Measurements from ENCODE around the gene OPHN1. TPM values are rescaled to one million over a fixed set of nuclear protein-coding genes. Genes with fewer than 3 reads are reported as not detected.
A peak's percentile ranks its signal among the peaks of the same experiment; 100 is the strongest.

The OPHN1 gene
- total and polyA plus RNA-seq, 2 of the 13 experiments (the other 11 are each of a cell fraction or from before 2014, with no cell fraction given), result 1.6 to 1.7 TPM

- ChIA-PET POLR2A (no interaction called here), CTCF (ENCODE audit: low intra/inter-chr PET ratio, low total read pairs) (no interaction called here)
- BruUV-seq (replicated peaks), result no TSS peak
- Histone ChIP-seq H3K9ac (ENCODE audit: insufficient read depth, low read depth, low read length) (no peak overlapping the region), H3K79me2 (ENCODE audit: insufficient read depth, low read length) (no peaks in the 10 kb centered on the region), H2AFZ (ENCODE audit: low read length) (no peak overlapping the region), H3K4me3 (replicated peaks in 1 of 3; ENCODE audit: insufficient read depth in 1 of 3, low read depth in 2 of 3, low read length in 3 of 3) (peak overlapping the region in 2 of 3 experiments; percentile 4 to 33; a peak in 1 of 6 replicates), H4K20me1 (ENCODE audit: insufficient read depth, low read length) (no peaks in the 10 kb centered on the region), H3K36me3 (replicated peaks in 1 of 2; ENCODE audit: control insufficient read depth in 1 of 2, insufficient read depth in 2 of 2, low read length in 2 of 2) (no peaks in the 10 kb centered on the region), H3K4me1 (ENCODE audit: insufficient read depth, low read length) (peaks cover 6% of the 10 kb centered on the region; the same call in 1 of the 2 replicates), H3K9me3 (ENCODE audit: low read length) (no peaks in the 10 kb centered on the region), H3K27ac (ENCODE audit: extremely low read length, insufficient read depth, low read length) (no peak overlapping the region), H3K4me2 (ENCODE audit: low read depth, low read length) (peak overlapping the region; percentile 65), H3K27me3 (ENCODE audit: control insufficient read depth in 1 of 2, insufficient read depth in 2 of 2, low read length in 2 of 2) (no peaks in the 10 kb centered on the region)
- ATAC-seq (peak; percentile 39; the same call in 1 of the 3 replicates), FAIRE-seq (no peak), DNase-seq (ENCODE audit: low spot score) (peak; percentile 33)
- WGBS (ENCODE audit: low lambda C conversion rate), result 3% methylated on average over 4 of the region's 4 CpGs
- TF ChIP-seq FOXO1 (CRISPR knock-in tag; IDR thresholded peaks at IDR 0.05) (no peak), ELF3 (CRISPR knock-in tag; IDR thresholded peaks at IDR 0.05) (peak; percentile 22; the same call in 1 of the 2 replicates), ZBTB38 (CRISPR knock-in tag; IDR thresholded peaks at IDR 0.05) (no peak), HCFC1 (IDR thresholded peaks at IDR 0.05; ENCODE audit: low read depth, low read length) (no peak), RXRA (CRISPR knock-in tag; IDR thresholded peaks at IDR 0.05) (no peak), ZNF282 (IDR thresholded peaks at IDR 0.05; ENCODE audit: partially characterized antibody) (no peak), ZNF547 (CRISPR knock-in tag; IDR thresholded peaks at IDR 0.05) (no peak), FOSL2 (CRISPR knock-in tag; IDR thresholded peaks at IDR 0.05) (no peak), EP300 (IDR thresholded peaks at IDR 0.05; ENCODE audit: low read depth in 2 of 2, low read length in 2 of 2) (peak in 1 of 2 experiments; percentile 24; a peak in 1 of 4 replicates), EP300 (CRISPR knock-in tag; IDR thresholded peaks at IDR 0.05; ENCODE audit: borderline replicate concordance) (no peak)
- intact Hi-C loops (cut with micrococcal nuclease; ENCODE audit: unreplicated experiment) (no loop called here), in situ Hi-C loops (cut with HindIII; ENCODE audit: extremely low pct_ligation_motif_present, low pct_unique_long_range_greater_than_20kb) (no loop called here)
These were observed 21.8 kb upstream of the OPHN1 start for GRCh38 chrX:68455151-68455510.

GRCh38 chrX:68454476-68455150, 21.3 kb upstream of the OPHN1 start:
- ChIA-PET POLR2A (no interaction called here), CTCF (ENCODE audit: low intra/inter-chr PET ratio, low total read pairs) (no interaction called here)
- in situ Hi-C loops (cut with HindIII; ENCODE audit: extremely low pct_ligation_motif_present, low pct_unique_long_range_greater_than_20kb) (no loop called here), intact Hi-C loops (cut with micrococcal nuclease; ENCODE audit: unreplicated experiment) (no loop called here)
- H3K4me3 ChIP-seq (replicated peaks in 1 of 3; ENCODE audit: insufficient read depth in 1 of 3, low read depth in 2 of 3, low read length in 3 of 3), result peak overlapping the region; percentile 4 to 33 (median 23); a peak in 3 of 6 replicates
- H3K9me3 ChIP-seq (ENCODE audit: low read length), result no peaks in the 10 kb centered on the region
- peaks cover 6% of the 10 kb centered on the region; the same call in 1 of the 2 replicates for H3K4me1 ChIP-seq (ENCODE audit: insufficient read depth, low read length)
- no peaks in the 10 kb centered on the region for H3K36me3 ChIP-seq (replicated peaks in 1 of 2; ENCODE audit: control insufficient read depth in 1 of 2, insufficient read depth in 2 of 2, low read length in 2 of 2)
- FAIRE-seq (no peak), ATAC-seq (peak; percentile 84), DNase-seq (ENCODE audit: low spot score) (no peak)
- BruUV-seq (replicated peaks), result no TSS peak
- H2AFZ ChIP-seq (ENCODE audit: low read length), result no peak overlapping the region
- H3K27me3 ChIP-seq (ENCODE audit: control insufficient read depth in 1 of 2, insufficient read depth in 2 of 2, low read length in 2 of 2), result no peaks in the 10 kb centered on the region
- WGBS (ENCODE audit: low lambda C conversion rate), result 0% methylated on average over 7 of the region's 8 CpGs
- no peak overlapping the region for H3K9ac ChIP-seq (ENCODE audit: insufficient read depth, low read depth, low read length)
- peak overlapping the region; percentile 65 for H3K4me2 ChIP-seq (ENCODE audit: low read depth, low read length)
- no peaks in the 10 kb centered on the region for H3K79me2 ChIP-seq (ENCODE audit: insufficient read depth, low read length)
- no peaks in the 10 kb centered on the region for H4K20me1 ChIP-seq (ENCODE audit: insufficient read depth, low read length)
- H3K27ac ChIP-seq (ENCODE audit: extremely low read length, insufficient read depth, low read length), result peak overlapping the region; percentile 48
- peak in 1 of 2 experiments; percentile 19; a peak in 1 of 4 replicates for TF ChIP-seq EP300 (IDR thresholded peaks at IDR 0.05; ENCODE audit: low read depth in 2 of 2, low read length in 2 of 2)
- TF ChIP-seq EP300 (CRISPR knock-in tag; IDR thresholded peaks at IDR 0.05; ENCODE audit: borderline replicate concordance), result no peak
- TF ChIP-seq GFI1 (CRISPR knock-in tag; IDR thresholded peaks at IDR 0.05; ENCODE audit: borderline replicate concordance), result peak; percentile 37; the same call in 1 of the 2 replicates
- no peak for TF ChIP-seq FOXP1 (IDR thresholded peaks at IDR 0.05)
- TF ChIP-seq FOXP1 (CRISPR knock-in tag; IDR thresholded peaks at IDR 0.05), result peak; percentile 54; the same call in 1 of the 2 replicates
- TF ChIP-seq ZBTB37 (CRISPR knock-in tag; IDR thresholded peaks at IDR 0.05), result no peak
- no peak for TF ChIP-seq ZNF639 (CRISPR knock-in tag; conservative IDR thresholded peaks at IDR 0.05)
- peak; percentile 38; the same call in 1 of the 2 replicates for TF ChIP-seq SALL1 (CRISPR knock-in tag; IDR thresholded peaks at IDR 0.05)
- TF ChIP-seq CCDC6 (CRISPR knock-in tag; IDR thresholded peaks at IDR 0.05), result no peak

Measured in HepG2 (cell line).